AG08396 (cell line): Measurements from ENCODE around the gene RNF152.

Experiments used
- DNase-seq: peaks from one replicate; pipeline ENCODE4 v3.0.0; 2012; ENCODE audit warnings: low spot score, mixed read lengths

Gene RNF152

GRCh38 chr18:61894751-61895524 is 2.1 kb upstream of the RNF152 start:
- DNase-seq, result peak; percentile 35

GRCh38 chr18:61893971-61894750 is 1.4 kb upstream of the RNF152 start:
- peak; percentile 95 for DNase-seq

GRCh38 chr18:61893309-61893970 is 633 bp upstream of the RNF152 start:
- DNase-seq, result peak; percentile 87

- DNase-seq, result no peak
Observed at GRCh38 chr18:61891894-61892293, 913 bp downstream of the RNF152 start.

GRCh38 chr18:61891271-61891670 is 1.5 kb downstream of the RNF152 start:
- no peak for DNase-seq

- DNase-seq, result no peak
Observed at GRCh38 chr18:61890344-61890743, 2.5 kb downstream of the RNF152 start.

GRCh38 chr18:61889541-61889940 is 3.3 kb downstream of the RNF152 start:
- DNase-seq, result no peak

GRCh38 chr18:61888622-61889021 is 4.2 kb downstream of the RNF152 start:
- no peak for DNase-seq

- DNase-seq, result no peak
Observed at GRCh38 chr18:61887838-61888237, 5.0 kb downstream of the RNF152 start.

GRCh38 chr18:61883547-61883946 is 9.3 kb downstream of the RNF152 start:
- no peak for DNase-seq

- DNase-seq, result peak; percentile 51
Observed at GRCh38 chr18:61882296-61883004, 10.4 kb downstream of the RNF152 start.

GRCh38 chr18:61876899-61877298 is 15.9 kb downstream of the RNF152 start:
- DNase-seq, result no peak

- DNase-seq, result peak; percentile 65
Observed at GRCh38 chr18:61870151-61870550, 22.7 kb downstream of the RNF152 start.

- no peak for DNase-seq
Observed at GRCh38 chr18:61869636-61870035, 23.2 kb downstream of the RNF152 start.

GRCh38 chr18:61865466-61866175 is 27.2 kb downstream of the RNF152 start:
- DNase-seq, result peak; percentile 26

GRCh38 chr18:61861372-61861771 is 31.4 kb downstream of the RNF152 start:
- no peak for DNase-seq

- DNase-seq, result no peak
Observed at GRCh38 chr18:61860302-61860701, 32.5 kb downstream of the RNF152 start.

- DNase-seq, result no peak
Observed at GRCh38 chr18:61859113-61859512, 33.7 kb downstream of the RNF152 start.

- no peak for DNase-seq
Observed at GRCh38 chr18:61856678-61857077, 36.1 kb downstream of the RNF152 start.

- no peak for DNase-seq
Observed at GRCh38 chr18:61855449-61856378, 37.1 kb downstream of the RNF152 start.
